Neural cell (in vitro differentiated cells): ENCODE results near the gene LRRC63. TPM values are rescaled to one million over a fixed set of nuclear protein-coding genes. Genes with fewer than 3 reads are reported as not detected.

Experiments used
- H2AFZ ChIP-seq: fragments of 200-600, 300-800 bp; sonication (generic), shearing (Covaris generic); 2 replicates; pipeline ENCODE4 v1.6.0; 2014; ENCODE audit warnings: low read depth, mild to moderate bottlenecking, antibody characterized with exemption, low read length, moderate library complexity
- H3F3A ChIP-seq: fragments of 200-600 bp; shearing (Covaris generic); 2 replicates; pipeline ENCODE4 v1.6.1; 2016; ENCODE audit warnings: mild to moderate bottlenecking, moderate library complexity, mixed read lengths, antibody characterized with exemption, low read length; ENCODE audit not compliant: insufficient read depth, poor library complexity, severe bottlenecking
- H3K27ac ChIP-seq: fragments of 200-600, 300-800 bp; sonication (generic), shearing (Covaris generic); 2 replicates; pipeline ENCODE4 v1.5.1; 2014; ENCODE audit warnings: mild to moderate bottlenecking, low read length, moderate library complexity
- H3K27me3 ChIP-seq: fragments of 300-800, 200-600 bp; sonication (generic), shearing (Covaris generic); 2 replicates; pipeline ENCODE4 v1.6.0; 2014; ENCODE audit warnings: mild to moderate bottlenecking, low read depth, low read length, moderate library complexity; ENCODE audit not compliant: insufficient read depth
- H3K36me3 ChIP-seq: fragments of 300-800, 200-600 bp; sonication (generic), shearing (Covaris generic); 2 replicates; pipeline ENCODE4 v1.5.1; 2014; ENCODE audit warnings: mild to moderate bottlenecking, antibody characterized with exemption, low read length, moderate library complexity; ENCODE audit not compliant: insufficient read depth
- H3K4me2 ChIP-seq: fragments of 300-800, 200-600 bp; sonication (generic), shearing (Covaris generic); 2 replicates; pipeline ENCODE4 v1.6.0; 2014; ENCODE audit warnings: mild to moderate bottlenecking, low read length
- H3K4me3 ChIP-seq: fragments of 300-800, 200-600 bp; sonication (generic), shearing (Covaris generic); 2 replicates; pipeline ENCODE4 v1.5.1; 2014; ENCODE audit warnings: mild to moderate bottlenecking, low read length, moderate library complexity
- H3K79me2 ChIP-seq: fragments of 200-600 bp; shearing (Covaris generic); replicated peaks from 2 replicates; pipeline ENCODE4 v1.6.0; 2014; ENCODE audit warnings: mild to moderate bottlenecking, low read length, moderate library complexity; ENCODE audit not compliant: insufficient read depth
- H3K9ac ChIP-seq: fragments of 300-800, 200-600 bp; sonication (generic), shearing (Covaris generic); 2 replicates; pipeline ENCODE4 v1.6.1; 2016; ENCODE audit warnings: mild to moderate bottlenecking, low read length, mixed read lengths
- H3K9me2 ChIP-seq: fragments of 200-600 bp; shearing (Covaris generic); 2 replicates; pipeline ENCODE4 v1.6.1; 2016; ENCODE audit warnings: mild to moderate bottlenecking, low read length, mixed read lengths; ENCODE audit not compliant: insufficient read depth
- H3K9me3 ChIP-seq: fragments of 200-600, 300-800 bp; sonication (generic), shearing (Covaris generic); 2 replicates; pipeline ENCODE4 v1.6.1; 2016; ENCODE audit warnings: mild to moderate bottlenecking, mixed run types, low read length, moderate library complexity, mixed read lengths
- H4K20me1 ChIP-seq: fragments of 200-600 bp; shearing (Covaris generic); 2 replicates; pipeline ENCODE4 v1.6.1; 2016; ENCODE audit warnings: mild to moderate bottlenecking, mixed run types; ENCODE audit not compliant: insufficient read depth
- EP300 ChIP-seq: fragments of 450-650 bp; conservative IDR thresholded peaks from 2 replicates; pipeline ENCODE4 v1.6.1; 2014; ENCODE audit warnings: antibody characterized with exemption, mild to moderate bottlenecking, moderate library complexity; ENCODE audit not compliant: poor library complexity, severe bottlenecking
- EZH2 ChIP-seq: fragments of 200-600, 300-800 bp; shearing (Covaris generic), sonication (generic); IDR thresholded peaks from 2 replicates; pipeline ENCODE4 v1.6.1; 2014; ENCODE audit warnings: antibody characterized with exemption, low read length, borderline replicate concordance, mild to moderate bottlenecking; ENCODE audit not compliant: insufficient read depth, poor library complexity, severe bottlenecking
- MXI1 ChIP-seq: fragments of 450-650 bp; conservative IDR thresholded peaks from 2 replicates; pipeline ENCODE4 v1.6.1; 2014; ENCODE audit warnings: antibody characterized with exemption, mild to moderate bottlenecking; ENCODE audit not compliant: poor library complexity, severe bottlenecking
- POLR2AphosphoS5 ChIP-seq: IDR thresholded peaks from 2 replicates; pipeline ENCODE4 v1.6.1; 2012
- RAD21 ChIP-seq: fragments of 450-650 bp; conservative IDR thresholded peaks from 2 replicates; pipeline ENCODE4 v1.6.1; 2014; ENCODE audit warnings: antibody characterized with exemption, mild to moderate bottlenecking, moderate library complexity
- REST ChIP-seq: IDR thresholded peaks from 2 replicates; pipeline ENCODE4 v1.6.1; 2012; ENCODE audit warnings: borderline replicate concordance
- SMC3 ChIP-seq: fragments of 450-650 bp; conservative IDR thresholded peaks from 2 replicates; pipeline ENCODE4 v1.6.1; 2014; ENCODE audit warnings: antibody characterized with exemption, mild to moderate bottlenecking, moderate library complexity; ENCODE audit not compliant: poor library complexity
- TAF1 ChIP-seq: IDR thresholded peaks from 2 replicates; pipeline ENCODE4 v1.6.1; 2012; ENCODE audit warnings: low read depth
- polyA plus RNA-seq: library from polyadenylated mRNA; depleted of rRNA; stranded (reverse); fragments of >200 nt; gene quantifications from 2 replicates; pipeline ENCODE4 v1.2.3, GENCODE V29; 2014
- TF ChIP-seq, protein P1 (sequence below): fragments of 450-650 bp; IDR thresholded peaks from 2 replicates; pipeline ENCODE4 v1.5.1; 2014; ENCODE audit warnings: antibody characterized with exemption, mild to moderate bottlenecking, moderate library complexity; ENCODE audit not compliant: poor library complexity, severe bottlenecking

LRRC63 gene
- polyA plus RNA-seq, 1 donor from 2014 or later = not detected

GRCh38 chr13:46181840-46182490, 29.8 kb upstream of the LRRC63 start, which contains the start of gene LCP1:
LCP1 (minus strand) TSS chr13:46182177; CDS start chr13:46159662, 22,515 bp downstream.
- no peaks in the 10 kb centered on the region for H3K9me3 ChIP-seq
- no peaks in the 10 kb centered on the region for H3K9me2 ChIP-seq
- H3K4me3 ChIP-seq = no peak within 1 kb of the TSS
- no peaks in the 10 kb centered on the region for H3K27me3 ChIP-seq
- no peaks in the 10 kb centered on the region for H3K79me2 ChIP-seq
- no peaks in the 10 kb centered on the region for H3K36me3 ChIP-seq
- H3F3A ChIP-seq = no peaks in the 10 kb centered on the region
- no peak within 1 kb of the TSS for H3K4me2 ChIP-seq
- no peak within 1 kb of the TSS for H2AFZ ChIP-seq
- H4K20me1 ChIP-seq = no peaks in the 10 kb centered on the region
- H3K9ac ChIP-seq = no peak within 1 kb of the TSS
- TF ChIP-seq, protein P1, sequence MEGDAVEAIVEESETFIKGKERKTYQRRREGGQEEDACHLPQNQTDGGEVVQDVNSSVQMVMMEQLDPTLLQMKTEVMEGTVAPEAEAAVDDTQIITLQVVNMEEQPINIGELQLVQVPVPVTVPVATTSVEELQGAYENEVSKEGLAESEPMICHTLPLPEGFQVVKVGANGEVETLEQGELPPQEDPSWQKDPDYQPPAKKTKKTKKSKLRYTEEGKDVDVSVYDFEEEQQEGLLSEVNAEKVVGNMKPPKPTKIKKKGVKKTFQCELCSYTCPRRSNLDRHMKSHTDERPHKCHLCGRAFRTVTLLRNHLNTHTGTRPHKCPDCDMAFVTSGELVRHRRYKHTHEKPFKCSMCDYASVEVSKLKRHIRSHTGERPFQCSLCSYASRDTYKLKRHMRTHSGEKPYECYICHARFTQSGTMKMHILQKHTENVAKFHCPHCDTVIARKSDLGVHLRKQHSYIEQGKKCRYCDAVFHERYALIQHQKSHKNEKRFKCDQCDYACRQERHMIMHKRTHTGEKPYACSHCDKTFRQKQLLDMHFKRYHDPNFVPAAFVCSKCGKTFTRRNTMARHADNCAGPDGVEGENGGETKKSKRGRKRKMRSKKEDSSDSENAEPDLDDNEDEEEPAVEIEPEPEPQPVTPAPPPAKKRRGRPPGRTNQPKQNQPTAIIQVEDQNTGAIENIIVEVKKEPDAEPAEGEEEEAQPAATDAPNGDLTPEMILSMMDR = no peak
- TF ChIP-seq EZH2 = no peak
- TF ChIP-seq TAF1 = no peak
- no peak for TF ChIP-seq EP300
- no peak for TF ChIP-seq MXI1
- no peak within 1 kb of the TSS for H3K27ac ChIP-seq

GRCh38 chr13:46182491-46182877, 29.2 kb upstream of the LRRC63 start:
- no peaks in the 10 kb centered on the region for H3K36me3 ChIP-seq
- H2AFZ ChIP-seq = no peak overlapping the region

More at GRCh38 chr13:46182491-46182877, 29.2 kb upstream of the LRRC63 start:
- no peaks in the 10 kb centered on the region for H3F3A ChIP-seq
- H3K27me3 ChIP-seq = no peaks in the 10 kb centered on the region
- no peaks in the 10 kb centered on the region for H4K20me1 ChIP-seq
- no peak overlapping the region for H3K9ac ChIP-seq
- H3K27ac ChIP-seq = no peak overlapping the region
- no peak overlapping the region for H3K4me3 ChIP-seq
- no peak overlapping the region for H3K4me2 ChIP-seq
- no peak for TF ChIP-seq EP300
- no peak for TF ChIP-seq EZH2
- no peak for TF ChIP-seq MXI1
- TF ChIP-seq, protein P1 = no peak
- TF ChIP-seq REST = no peak
- TF ChIP-seq POLR2AphosphoS5 = no peak
- no peak for TF ChIP-seq RAD21
- TF ChIP-seq SMC3 = no peak
- TF ChIP-seq TAF1 = no peak
- H3K9me3 ChIP-seq = no peaks in the 10 kb centered on the region
- no peaks in the 10 kb centered on the region for H3K79me2 ChIP-seq
- H3K9me2 ChIP-seq = no peaks in the 10 kb centered on the region
